ENCODE data around the gene EYA2.

The EYA2 gene

DNA sequence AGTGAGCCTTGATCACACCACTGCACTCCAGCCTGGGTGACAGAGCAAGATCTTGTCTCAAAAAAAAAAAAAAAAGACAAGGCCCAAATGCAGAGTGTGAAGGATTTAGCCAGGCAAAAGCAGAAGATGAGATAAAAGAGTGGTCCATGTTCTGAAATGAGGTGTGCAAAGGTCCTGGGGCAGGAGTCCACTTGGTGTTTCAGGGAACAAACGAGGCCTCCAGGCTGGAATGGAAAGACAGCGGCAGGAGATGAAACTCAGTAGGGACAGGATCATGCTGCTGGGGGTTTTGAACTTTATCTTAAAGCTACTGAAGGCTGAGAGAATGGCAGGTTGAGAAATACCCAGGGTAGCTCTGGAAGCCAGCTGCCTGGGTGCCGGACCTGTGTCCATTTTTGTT lies 283.6 kb downstream of the EYA2 start:
- TF ChIP-seq, protein P1, sequence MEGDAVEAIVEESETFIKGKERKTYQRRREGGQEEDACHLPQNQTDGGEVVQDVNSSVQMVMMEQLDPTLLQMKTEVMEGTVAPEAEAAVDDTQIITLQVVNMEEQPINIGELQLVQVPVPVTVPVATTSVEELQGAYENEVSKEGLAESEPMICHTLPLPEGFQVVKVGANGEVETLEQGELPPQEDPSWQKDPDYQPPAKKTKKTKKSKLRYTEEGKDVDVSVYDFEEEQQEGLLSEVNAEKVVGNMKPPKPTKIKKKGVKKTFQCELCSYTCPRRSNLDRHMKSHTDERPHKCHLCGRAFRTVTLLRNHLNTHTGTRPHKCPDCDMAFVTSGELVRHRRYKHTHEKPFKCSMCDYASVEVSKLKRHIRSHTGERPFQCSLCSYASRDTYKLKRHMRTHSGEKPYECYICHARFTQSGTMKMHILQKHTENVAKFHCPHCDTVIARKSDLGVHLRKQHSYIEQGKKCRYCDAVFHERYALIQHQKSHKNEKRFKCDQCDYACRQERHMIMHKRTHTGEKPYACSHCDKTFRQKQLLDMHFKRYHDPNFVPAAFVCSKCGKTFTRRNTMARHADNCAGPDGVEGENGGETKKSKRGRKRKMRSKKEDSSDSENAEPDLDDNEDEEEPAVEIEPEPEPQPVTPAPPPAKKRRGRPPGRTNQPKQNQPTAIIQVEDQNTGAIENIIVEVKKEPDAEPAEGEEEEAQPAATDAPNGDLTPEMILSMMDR (IDR thresholded peaks at IDR 0.05; ENCODE audit: control insufficient read depth, insufficient read depth, low read depth, low read length, missing control alignments): no peak
- no peak for DNase-seq (ENCODE audit: low read depth)
- H3K4me3 ChIP-seq (ENCODE audit: control insufficient read depth, low read depth, low read length): no peak overlapping the region

GRCh38 chr20:47178851-47179250 lies 284.2 kb downstream of the EYA2 start:
- DNase-seq (ENCODE audit: low read depth): no peak
- TF ChIP-seq, protein P1 (IDR thresholded peaks at IDR 0.05; ENCODE audit: control insufficient read depth, insufficient read depth, low read depth, low read length, missing control alignments): no peak
- no peak overlapping the region for H3K4me3 ChIP-seq (ENCODE audit: control insufficient read depth, low read depth, low read length)

GRCh38 chr20:47179267-47179666 lies 284.6 kb downstream of the EYA2 start:
- no peak overlapping the region for H3K4me3 ChIP-seq (ENCODE audit: control insufficient read depth, low read depth, low read length)
- TF ChIP-seq, protein P1 (IDR thresholded peaks at IDR 0.05; ENCODE audit: control insufficient read depth, insufficient read depth, low read depth, low read length, missing control alignments): no peak
- no peak for DNase-seq (ENCODE audit: low read depth)

GRCh38 chr20:47181056-47181862 lies 286.6 kb downstream of the EYA2 start:
- TF ChIP-seq, protein P1 (IDR thresholded peaks at IDR 0.05; ENCODE audit: control insufficient read depth, insufficient read depth, low read depth, low read length, missing control alignments): no peak
- no peak overlapping the region for H3K4me3 ChIP-seq (ENCODE audit: control insufficient read depth, low read depth, low read length)
- no peak for DNase-seq (ENCODE audit: low read depth)

DNA sequence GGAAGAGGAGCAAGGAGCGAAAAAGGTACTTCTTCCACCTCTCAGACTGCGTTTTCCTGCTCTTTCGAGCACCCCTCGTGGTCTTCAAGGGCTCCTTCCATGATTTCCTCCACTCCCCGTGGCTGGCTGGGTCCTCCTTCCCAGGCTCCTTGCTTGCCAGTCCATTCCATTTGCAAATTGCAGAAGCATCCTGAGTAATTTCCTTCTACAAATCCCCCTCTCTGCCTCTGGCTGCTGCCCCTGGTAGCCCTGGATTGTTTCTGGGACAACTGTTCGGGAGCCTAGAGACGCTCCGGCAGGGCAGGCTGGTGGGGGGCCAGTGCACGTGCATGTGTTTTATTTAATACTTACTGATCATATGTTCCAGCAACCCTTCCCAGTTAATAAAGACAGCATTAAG lies 288.7 kb downstream of the EYA2 start:
- DNase-seq (ENCODE audit: low read depth): no peak
- no peak overlapping the region for H3K4me3 ChIP-seq (ENCODE audit: control insufficient read depth, low read depth, low read length)
- TF ChIP-seq, protein P1 (IDR thresholded peaks at IDR 0.05; ENCODE audit: control insufficient read depth, insufficient read depth, low read depth, low read length, missing control alignments): no peak

DNA sequence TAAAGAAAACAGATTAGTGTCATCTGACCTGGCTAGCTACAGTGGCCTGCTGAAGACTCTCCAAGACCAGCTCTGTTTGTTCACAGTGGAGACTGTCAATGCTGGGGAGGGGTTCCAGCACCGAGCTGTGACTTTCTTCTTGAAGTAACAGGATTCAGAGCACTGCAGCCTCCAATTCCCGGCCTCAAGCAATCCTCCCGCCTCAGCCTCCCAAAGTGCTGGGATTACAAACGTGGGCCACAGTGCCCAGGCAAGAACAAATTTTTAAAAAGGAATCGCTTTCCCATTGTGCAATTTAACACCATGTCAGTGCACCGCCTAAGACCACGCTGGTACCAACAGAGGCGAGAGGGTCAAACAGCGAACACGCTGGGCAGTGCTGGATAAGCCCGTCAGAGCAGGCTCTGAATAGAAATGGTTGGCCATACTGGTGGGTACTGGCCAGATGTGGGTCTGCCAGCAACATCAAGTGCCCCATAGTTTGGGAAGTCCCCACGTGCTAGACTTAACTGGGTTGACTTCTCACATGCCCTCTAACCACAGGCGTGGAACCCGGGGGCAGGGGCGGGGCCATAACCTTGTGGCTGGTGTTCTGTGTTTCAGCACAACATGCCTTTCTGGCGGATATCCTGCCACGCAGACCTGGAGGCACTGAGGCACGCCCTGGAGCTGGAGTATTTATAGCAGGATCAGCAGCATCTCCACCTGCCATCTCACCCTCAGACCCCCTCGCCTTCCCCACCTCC lies 293.0 kb downstream of the EYA2 start:
- TF ChIP-seq, protein P1 (IDR thresholded peaks at IDR 0.05; ENCODE audit: control insufficient read depth, insufficient read depth, low read depth, low read length, missing control alignments): no peak
- H3K4me3 ChIP-seq (ENCODE audit: control insufficient read depth, low read depth, low read length): no peak overlapping the region

More for the DNA sequence above, 293.0 kb downstream of the EYA2 start:
- no peak for DNase-seq (ENCODE audit: low read depth)
